Right renal cortex interstitium (tissue), 3 donors: ENCODE measurements around the gene SLX9. TPM values are rescaled to one million over a fixed set of nuclear protein-coding genes. Genes with fewer than 3 reads are reported as not detected.

Experiments used
- DNase-seq, 3 donors: peaks; one replicate each; pipeline ENCODE4 v3.0.0-alpha.2; 2013; ENCODE audit warnings: low read depth in 3 of 3, low spot score in 2 of 3
- polyA plus RNA-seq, 3 donors: library from polyadenylated mRNA; unstranded; fragments of 120-200 nt; gene quantifications; one replicate each; pipeline ENCODE4 v1.2.1, GENCODE V29; 2013; ENCODE audit not compliant: insufficient read length in 3 of 3

The SLX9 gene
- polyA plus RNA-seq, 3 donors: 13.4 to 14.3 (median 14.1) TPM

DNA sequence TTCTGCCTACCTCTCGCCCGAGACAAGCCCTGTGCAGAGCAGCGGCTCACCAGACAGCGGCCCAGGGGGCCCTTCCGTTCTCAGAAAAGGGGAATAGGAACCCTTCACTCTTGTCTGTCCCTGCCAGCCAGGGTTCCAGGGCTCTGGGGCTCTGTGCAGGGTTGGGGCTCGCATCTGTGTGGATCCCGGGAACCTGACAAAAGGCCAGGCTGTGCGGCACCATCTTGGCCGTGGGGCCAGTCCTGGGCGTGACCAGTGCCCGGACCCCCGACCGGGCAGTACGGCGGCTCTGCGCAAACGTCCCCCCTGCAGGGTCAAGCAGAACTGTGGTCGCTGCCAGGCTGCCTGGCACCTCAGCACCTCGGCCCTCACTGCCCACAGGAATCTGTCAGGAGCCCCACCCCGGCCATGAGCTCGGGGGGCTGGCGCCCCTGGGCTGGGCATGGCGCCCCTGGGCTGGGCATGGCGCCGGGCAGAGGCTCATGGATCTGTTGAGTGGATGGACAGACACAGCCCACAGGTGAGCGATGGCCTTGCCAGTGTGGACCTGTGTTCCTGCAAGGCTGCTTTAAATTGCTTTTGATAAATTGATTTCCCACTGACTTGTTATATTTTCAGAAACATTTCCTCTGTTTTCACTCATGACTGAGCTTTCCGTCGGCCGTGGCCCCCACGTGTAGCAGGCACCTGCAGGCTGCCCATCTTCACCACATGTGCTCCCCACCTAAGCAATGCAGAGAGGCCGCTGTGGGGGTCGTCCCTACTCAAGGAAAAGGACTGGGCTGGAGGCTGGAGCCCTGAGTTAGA lies 59.0 kb downstream of the SLX9 start:
- no peak for DNase-seq

DNA sequence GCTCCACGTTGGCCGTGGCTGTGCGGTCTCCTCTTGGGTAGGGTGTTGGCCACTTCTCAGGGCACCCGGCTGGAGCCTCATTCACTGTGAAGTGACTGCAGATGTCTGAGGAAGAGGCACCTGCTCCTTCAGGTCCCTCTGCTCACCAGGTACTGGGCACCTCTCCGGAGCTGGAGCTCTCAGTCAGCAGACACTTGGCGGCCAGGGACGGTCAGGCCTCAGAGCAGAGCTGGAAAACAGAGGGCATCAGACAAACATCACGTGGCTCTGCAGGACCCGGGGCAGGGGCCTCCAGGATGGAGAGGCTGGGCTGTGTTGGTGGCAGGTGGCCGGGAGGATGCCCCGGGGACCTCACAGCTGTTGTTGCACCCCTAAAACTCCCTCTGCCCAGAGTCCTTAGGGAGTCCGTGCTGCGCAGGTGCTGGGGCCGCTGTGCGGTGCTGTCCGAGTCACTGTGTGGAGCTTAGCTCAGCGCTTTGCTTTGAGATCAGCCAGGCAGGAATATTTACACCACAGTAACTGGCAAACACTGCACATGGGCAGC lies 59.7 kb downstream of the SLX9 start:
- DNase-seq: no peak

DNA sequence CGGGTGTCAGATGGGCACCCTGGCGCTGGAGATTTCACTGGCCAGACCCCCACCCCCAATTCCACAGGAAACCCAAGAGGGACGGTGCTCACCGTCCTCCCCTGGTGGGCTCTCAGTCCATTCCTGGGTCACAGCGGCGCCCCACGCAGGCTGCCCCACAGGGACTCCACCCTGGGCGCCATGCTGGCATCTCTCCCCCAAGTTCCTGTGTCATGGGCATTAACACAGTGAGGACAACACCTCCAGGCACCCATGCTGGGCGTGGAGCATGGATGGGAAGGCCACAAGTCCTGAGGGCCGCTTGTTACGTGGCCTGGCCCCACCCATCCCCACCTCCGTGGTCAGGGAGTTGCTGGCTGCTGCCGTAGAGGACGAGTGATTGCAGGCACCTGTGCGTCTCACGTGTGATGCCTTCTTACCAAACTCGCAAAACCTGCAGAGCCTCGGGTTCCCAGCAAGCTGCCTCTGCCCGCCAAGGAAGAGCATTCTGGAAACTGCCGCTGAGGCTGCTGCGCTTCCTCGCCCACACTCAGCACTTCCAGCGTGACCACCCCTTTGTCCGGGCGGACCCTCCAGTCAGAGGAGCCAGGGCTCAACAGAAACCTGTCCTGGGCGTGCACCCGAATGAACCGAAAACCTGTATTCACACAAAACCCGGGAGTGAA lies 60.3 kb downstream of the SLX9 start:
- no peak for DNase-seq

DNA sequence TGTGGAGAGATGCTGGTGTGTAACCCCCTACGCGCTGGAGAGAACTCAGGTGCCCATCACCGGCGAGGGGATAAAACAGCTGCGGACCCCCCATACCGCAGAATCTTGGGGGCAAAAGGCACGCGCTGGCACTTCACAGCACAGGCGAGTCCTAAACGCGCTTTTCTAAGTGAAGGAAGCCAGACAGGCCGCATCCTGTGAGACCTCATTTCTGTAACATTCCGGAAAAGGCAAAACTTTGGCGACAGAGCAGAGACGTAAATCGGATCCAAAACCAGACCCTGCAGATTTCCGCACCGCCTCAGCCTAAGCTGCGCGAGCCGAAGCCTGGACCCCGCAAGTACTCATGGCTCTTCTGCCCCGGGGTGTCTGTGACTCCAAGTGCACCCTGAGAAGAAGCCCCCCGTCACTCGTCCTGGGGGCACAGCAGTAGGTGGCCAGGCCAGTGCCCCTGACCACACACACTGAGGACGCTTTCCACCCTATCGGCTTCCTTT lies 60.9 kb downstream of the SLX9 start:
- DNase-seq: no peak

DNA sequence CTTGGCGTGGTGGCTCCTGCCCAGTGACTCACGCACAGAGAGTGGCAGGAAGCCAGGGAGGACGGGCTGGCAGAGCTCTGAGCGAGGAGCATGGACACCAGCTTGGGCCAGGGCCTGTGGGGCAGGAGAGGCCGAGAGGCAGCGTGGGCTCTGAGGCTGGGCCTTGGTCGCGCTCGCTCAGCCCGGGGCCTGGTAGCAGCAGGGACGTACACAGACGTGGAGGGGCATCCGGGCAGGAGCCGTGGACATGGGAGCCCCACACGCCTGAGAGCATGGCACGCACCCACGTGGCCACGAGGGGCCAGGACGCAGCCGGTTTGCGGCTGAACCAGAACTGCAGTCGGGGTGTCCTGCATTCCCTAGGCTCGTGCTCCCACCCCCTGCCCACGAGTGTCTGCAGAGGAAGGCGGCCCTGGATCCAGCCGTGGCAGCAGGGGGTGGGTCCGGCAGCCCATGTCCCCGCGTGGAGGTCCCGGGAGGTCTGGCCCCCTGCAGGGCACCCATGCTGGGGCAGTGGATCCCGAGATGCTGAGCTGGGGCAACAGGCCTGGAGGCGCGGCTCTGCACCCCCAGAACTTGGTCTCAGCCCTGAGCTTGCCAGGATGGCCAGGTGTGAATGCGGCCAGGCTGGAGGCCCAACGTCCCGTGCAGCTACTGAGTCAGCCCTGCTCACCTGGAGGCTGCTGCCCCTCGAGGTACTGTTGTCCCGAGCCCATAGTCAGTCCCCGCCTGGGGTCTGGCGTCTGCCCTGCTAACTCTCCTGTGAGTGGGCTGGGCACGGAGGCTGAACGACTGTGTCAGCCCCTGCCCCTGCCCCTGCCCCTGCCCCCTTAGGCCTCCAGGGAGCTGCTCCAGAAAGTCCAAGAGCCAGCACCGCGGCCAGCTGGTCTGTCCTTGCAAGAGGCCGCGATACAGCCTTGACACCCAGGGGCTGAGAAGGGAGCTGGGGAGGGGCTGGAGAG lies 61.6 kb downstream of the SLX9 start:
- DNase-seq: no peak

DNA sequence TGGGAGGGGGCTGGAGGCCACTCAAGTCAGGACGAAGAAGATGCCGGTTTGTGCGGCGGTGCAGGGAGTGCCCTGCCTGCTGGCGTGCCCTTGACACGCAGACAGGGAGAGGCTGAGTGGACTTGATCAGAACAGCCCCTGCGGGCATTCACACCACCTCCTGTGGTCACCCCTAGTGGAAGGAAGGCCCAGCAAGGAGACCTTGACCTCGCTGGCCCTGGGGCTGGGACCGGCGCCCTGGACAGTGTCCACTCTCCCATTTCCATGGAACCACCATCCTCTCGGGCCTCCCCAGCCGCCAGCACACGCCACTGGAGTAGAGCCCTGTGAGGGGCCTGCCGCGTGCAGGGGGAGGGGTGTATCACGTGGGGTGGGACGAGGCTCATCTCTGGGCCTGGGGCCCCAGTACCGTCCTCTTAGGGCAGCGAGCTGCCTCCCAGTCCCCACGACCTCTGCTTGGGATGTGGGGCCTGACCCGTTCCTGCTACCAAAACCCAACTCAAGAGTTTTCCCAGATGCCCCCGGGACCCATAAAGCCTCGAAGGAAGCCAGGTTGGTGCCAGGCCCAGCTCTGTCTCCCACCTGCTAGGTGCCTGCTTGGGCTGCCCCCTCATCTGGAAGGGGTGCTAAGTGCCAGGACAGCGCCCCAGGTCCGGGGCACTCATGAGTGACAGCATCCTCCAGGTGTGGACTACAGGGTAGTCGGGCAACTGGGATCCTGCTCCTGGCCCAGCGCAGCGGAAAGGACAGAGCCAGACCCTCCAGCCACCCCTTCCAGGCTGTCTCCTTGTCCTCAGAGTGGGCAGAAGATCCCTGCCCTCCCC lies 62.8 kb downstream of the SLX9 start:
- DNase-seq: no peak

DNA sequence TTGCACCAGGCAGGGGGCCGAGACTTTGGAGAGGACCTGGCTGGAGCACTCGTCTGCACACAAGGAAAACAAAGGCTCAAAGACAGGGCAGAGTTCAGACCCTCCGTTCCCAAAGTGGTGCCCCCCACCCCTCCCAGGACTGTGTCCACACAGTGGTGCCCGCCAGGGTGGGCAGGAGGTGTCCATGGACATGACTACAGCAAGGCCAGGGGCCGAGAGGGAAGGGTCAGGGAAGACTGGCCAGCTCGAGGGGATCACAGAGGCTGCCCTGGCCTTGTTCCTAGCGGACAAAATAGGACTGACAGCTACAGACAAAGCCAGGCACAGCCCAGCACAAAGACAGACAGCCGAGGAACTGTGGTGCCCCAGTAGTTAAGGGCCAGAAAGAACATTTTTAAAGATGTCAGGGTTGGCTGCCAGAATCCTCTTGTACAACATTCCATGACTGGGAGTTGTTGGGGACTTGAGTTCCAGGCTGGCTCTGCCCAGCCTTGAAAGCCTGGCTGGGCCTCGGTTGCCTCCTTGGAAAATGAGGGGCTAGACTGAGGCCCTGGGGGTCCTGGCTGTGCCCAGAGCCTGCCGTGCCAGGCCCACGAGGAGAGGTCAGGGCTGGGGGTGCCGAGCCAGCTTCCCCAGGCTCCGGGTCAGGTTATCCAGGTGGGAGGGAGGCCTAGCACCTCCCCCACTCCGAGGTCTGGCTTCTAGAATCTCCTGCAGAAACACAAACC lies 63.7 kb downstream of the SLX9 start:
- no peak for DNase-seq

DNA sequence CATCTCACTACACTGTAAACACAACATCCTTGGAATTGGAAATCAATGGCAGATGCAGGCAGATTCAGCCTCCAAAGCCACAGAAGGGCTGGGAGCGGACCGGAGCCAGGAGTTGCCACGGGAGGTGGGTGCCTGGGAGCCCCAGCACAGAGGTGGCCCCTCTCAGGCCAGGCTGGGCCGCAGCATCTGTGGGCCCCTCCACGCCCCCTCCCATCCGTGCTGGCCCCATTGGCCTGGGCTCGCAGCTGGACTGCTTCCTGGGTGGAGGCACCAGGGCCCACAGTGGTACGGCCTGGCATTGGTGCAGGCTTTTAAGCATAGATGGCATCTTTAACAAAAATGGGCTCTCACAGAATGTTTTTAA lies 64.2 kb downstream of the SLX9 start:
- DNase-seq: no peak

DNA sequence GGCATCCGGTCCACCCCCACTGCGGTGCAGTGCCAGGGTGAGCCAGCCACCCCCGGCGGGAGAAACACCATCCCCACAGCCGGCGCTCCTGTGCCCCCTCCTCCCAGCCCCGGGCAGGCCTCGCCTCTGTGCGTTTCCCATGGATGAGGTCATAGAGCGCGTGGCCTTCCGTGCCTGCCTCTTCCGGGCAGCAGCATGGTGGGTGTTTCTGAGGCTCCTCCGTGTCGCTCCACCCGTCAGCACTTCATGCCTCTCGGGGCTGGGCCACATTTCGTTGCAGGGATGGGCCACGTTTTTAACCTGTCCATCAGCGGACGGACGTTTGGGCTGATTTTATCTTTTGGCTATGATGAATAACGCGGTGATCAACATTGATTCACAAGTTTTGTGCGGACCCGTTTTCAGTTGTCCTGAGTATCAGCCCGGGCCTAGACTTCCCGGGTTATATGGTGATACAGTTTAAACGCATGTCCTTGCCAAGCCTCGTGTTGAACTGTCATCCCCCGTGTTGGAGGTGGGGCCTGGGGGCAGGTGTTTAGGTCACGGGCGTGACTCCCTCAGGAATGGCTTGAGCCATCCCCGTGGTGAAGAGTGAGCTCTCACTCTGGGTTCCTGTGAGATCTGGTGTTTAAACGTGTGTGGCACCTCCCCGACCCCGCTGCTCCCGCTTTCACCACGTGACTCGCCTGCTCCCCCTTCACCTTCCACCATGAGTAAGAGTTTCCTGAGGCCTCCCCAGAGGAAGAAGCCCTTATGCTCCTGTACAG lies 64.8 kb downstream of the SLX9 start:
- DNase-seq: no peak

DNA sequence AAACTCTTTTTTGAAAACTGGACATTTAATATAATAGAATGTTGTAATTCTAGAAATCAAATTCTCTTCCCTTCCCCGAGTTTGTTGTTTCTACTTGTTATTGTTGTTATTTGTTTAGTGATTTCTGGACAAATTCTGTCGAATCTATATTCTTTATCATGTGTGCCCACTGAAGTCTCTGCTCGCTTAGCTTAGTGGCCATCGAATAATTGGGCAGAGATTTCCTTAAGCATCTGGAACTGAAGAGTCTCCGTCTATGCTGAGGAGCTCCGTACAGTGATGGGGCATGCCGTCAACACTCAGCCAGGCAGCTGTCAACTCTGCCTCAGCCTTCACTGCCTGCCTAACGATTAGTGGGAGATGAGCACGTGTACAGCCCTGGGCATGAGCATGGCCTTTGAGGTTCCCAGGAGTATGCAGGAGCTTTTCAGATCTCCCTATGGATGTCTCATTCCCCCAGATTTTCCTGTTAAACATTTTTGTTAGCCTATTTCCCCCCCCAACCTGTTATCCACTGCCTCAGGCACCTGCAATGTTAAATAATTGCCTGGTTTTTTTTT lies 66.8 kb downstream of the SLX9 start:
- DNase-seq: no peak

DNA sequence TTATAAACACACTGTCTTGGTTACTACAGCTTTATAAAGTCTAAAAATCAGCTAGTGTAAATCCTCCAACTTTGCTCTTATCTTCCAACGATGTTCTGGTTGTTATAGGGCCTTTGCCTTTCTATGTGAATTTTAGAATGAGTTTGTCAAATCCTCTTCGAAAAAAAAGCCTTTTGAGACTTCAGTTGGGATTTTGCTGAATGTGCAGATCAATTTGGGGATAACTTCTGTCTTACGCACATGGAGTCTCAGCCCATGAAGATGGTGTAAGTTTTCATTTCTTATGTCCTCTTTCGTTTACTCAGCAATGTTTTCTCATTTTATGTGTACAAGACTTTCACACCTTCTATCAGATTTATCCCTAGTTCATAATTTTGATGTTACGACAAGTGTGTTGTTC lies 69.8 kb downstream of the SLX9 start:
- DNase-seq: no peak

DNA sequence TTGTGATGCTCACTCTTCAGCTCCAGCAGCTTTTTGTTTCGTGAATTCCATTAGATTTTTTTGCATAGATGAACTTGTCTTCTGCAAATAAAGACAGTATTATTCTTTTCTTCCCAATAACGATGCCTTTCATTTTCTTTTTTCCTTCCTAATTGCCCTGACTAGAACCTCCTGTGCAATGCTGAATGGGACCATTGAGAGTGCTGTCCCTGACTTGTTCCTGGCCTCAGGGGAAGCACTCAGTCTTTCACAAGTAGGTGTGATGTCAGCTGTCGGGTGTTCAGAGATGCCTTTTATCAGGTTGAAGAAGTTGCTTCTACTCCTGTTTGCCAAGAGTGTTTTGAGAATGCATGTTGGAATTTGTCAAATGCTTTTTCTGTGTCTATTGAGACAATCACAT lies 70.3 kb downstream of the SLX9 start:
- DNase-seq: no peak

DNA sequence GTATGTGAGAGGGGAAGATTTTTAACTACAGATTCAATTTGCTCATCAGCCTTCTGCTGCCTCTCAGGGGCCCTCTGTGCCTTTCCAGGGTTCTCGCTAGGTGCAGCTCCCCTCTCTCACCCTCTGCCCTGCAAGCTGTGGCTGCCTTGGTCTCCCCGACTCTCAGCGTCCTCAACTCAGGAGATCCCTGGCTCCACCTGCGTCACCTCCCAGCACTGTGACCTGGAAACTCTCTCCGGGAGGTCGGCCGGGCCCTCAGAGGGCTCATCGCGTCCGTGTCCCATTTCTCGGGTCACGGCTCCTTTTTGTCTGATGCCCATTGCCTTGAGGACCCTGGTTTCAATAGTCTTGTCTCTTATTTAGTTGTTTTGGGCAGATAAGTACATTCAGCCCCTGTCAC lies 71.0 kb downstream of the SLX9 start:
- DNase-seq: no peak

DNA sequence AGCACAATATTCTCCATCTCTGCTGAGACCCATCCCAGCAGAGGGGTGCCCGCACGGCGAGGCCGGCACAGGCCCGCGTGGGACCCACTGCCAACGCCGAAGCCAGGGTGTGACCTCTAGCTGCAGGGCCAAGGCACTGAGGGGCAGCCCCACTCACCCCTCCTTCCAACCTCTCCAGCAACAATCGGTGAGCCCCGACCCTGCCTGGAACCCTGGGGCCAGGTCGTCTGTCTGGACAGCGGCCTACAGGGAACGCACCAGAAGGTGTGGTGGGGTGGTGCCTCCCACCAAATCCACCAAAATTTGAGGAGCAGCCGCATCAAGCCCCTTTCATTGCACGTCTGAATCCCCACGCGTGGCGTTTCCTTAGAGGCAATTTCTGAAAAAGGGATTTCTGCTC lies 71.6 kb downstream of the SLX9 start:
- no peak for DNase-seq

DNA sequence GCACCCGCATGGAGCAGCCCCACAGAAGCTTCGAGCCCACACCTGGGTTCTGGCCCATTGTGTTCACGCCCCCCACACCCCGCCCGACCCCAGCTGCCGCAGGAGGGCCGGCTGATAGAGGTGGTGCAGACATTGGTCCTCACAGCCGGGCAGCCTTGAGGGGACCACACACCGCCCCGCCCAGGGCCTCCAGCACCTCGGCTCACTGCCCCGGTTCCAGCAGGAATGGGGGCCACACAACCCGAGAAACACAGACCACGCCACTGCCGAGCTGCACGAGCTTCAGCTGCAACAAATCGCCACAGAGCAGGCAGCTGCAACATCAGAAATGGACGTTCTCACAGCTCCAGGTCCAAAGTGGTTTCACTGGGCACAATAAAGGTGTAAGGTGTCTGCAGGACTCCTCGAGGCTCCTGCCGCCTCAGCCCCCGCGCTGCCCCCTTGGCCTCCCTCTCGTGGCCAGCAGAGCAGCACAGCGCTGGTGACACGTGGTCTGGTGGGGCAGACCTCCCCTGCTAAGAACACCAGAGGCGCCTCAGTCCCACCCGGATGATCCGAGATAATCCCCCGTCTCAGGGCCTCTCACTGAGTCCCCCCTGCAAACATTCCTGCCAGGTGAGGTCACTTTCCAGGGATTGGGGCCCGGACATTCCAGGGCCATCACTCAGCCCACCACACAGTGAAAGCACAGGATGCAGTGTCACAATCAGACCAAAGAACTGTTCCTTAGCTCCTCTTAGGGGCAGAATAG lies 72.3 kb downstream of the SLX9 start:
- DNase-seq: peak; percentile 33 to 77 (median 55)

DNA sequence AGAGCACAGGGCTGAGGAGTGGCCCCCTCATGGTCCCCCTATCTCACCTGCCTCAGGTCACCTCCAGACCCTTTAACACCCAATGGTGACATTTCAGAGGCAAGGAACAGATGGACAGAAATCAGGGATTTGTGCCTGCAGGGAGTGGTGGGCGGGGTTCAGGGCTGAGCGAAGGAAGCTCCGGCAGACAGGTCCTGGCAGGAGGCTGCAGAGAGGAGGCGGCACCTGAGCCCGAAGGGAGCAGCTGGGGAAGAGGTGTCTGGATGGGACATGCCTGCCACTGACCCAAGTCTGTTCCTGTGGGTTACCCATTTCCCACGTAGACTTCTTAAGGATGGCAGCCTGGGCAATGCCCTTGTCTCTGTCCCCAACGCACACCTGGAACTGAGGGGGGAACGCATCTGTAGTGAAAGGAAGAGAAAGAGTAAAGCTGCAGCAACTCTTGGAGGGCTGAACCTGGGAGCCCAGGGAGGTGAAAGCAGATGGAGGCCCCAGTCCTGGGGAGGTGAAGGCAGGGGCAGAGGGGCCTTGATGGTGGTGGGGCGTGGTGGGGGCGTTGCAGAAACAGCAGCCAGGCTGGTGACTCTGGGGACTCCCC lies 72.9 kb downstream of the SLX9 start:
- no peak for DNase-seq

DNA sequence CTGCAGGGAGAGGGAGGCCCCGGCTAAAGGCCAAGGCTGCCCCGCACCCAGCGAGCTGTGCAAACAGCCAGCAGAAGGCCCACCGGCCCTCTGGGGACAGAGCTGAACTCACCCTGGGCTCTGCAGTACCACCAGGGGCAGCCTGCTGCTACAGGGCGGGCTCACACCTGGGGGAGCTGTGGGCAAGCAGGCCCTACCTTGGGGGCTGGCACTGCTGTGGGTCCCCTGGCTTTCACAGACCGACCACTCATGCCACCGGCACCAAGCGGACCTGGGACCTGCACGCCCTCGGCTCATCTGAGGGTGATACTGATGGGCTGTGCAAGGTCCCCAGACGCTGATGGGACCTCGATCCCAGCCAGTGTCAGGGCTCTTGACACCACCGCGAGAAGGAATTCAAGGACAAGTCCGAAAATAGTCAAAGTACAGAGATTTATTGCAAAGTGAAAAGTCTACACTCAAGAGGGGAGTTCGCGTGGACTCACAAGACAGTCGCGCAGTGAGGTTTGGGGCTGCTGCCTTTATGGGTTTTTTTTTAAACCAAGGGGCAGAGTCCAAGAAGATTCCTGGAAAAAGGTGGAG lies 73.5 kb downstream of the SLX9 start:
- no peak for DNase-seq
